ENCODE results near the gene SKI.

The SKI gene

GRCh38 chr1:2228157-2228594 is at the start of gene SKI:
Gene SKI, plus strand, starts transcription at chr1:2228319. Its CDS starts 448 bp downstream, at chr1:2228767.
- peak within 1 kb of the TSS; percentile 87 for H3K27ac Mint-ChIP-seq
- peaks cover 7% of the 10 kb centered on the region for H3K27me3 Mint-ChIP-seq (ENCODE audit: low read depth)
- no peaks in the 10 kb centered on the region for H3K9me3 Mint-ChIP-seq
- DNase-seq (ENCODE audit: low spot score), result no peak
- peak within 1 kb of the TSS; percentile 96 for H3K4me3 Mint-ChIP-seq
- H3K4me1 Mint-ChIP-seq (ENCODE audit: low read depth), result peaks cover 25% of the 10 kb centered on the region
- H3K36me3 Mint-ChIP-seq (ENCODE audit: low read depth), result peaks cover 27% of the 10 kb centered on the region

GRCh38 chr1:2178875-2179274 is 49.2 kb upstream of the SKI start:
- Mint-ChIP-seq H3K4me3 (no peak overlapping the region), H3K36me3 (ENCODE audit: low read depth) (no peaks in the 10 kb centered on the region), H3K27ac (no peak overlapping the region), H3K9me3 (no peaks in the 10 kb centered on the region), H3K4me1 (ENCODE audit: low read depth) (no peaks in the 10 kb centered on the region), H3K27me3 (ENCODE audit: low read depth) (no peaks in the 10 kb centered on the region)
- DNase-seq (ENCODE audit: low spot score), result no peak

GRCh38 chr1:2179283-2180013 is 48.7 kb upstream of the SKI start:
- DNase-seq (ENCODE audit: low spot score), result no peak
- Mint-ChIP-seq H3K9me3 (no peaks in the 10 kb centered on the region), H3K27ac (no peak overlapping the region), H3K4me3 (no peak overlapping the region), H3K4me1 (ENCODE audit: low read depth) (no peaks in the 10 kb centered on the region), H3K27me3 (ENCODE audit: low read depth) (no peaks in the 10 kb centered on the region), H3K36me3 (ENCODE audit: low read depth) (no peaks in the 10 kb centered on the region)

DNA sequence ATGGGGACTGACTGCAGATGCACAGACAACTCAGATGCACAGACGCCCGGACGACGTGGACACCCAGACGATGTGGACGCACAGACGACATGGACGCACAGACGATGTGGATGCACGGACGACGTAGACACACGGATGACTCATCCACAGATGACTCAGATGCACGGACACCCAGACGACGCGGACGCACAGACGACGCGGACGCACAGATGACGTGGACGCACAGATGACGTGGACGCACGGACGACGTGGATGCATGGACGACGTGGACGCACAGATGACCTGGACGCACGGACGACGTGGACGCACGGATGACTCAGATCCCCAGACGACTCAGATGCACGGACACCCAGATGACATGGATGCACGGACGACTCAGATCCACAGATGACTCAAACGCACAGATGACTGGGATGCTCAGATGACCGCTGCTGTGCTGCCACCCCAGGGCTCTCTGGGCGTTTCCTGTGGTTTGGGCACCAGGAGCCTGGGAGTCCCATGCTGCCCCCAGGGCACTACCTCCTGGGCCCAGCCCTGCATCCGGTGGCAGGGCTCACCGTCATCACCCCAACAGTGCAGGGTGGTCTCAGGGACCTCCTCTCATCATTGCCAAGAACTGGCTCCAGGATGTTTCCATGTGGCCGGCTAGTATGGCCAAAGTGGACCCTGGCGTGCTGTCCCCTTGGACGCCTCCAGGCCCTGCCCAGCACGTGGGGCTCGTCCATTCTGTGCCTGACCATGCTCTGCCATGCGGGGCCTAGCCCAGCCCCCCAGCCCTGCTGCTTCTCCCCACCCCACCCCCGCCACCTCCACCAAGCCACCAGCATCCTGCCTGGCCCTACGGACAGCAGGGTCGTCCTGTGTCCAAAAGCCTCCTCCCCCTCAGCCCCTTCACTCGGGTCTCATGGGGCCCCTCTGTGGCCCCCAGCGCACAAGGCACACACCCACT is 47.5 kb upstream of the SKI start:
- Mint-ChIP-seq H3K27me3 (ENCODE audit: low read depth) (no peaks in the 10 kb centered on the region), H3K36me3 (ENCODE audit: low read depth) (no peaks in the 10 kb centered on the region), H3K27ac (no peak overlapping the region), H3K9me3 (no peaks in the 10 kb centered on the region), H3K4me3 (no peak overlapping the region), H3K4me1 (ENCODE audit: low read depth) (no peaks in the 10 kb centered on the region)
- DNase-seq (ENCODE audit: low spot score), result no peak

- Mint-ChIP-seq H3K36me3 (ENCODE audit: low read depth) (no peaks in the 10 kb centered on the region), H3K9me3 (no peaks in the 10 kb centered on the region), H3K4me3 (no peak overlapping the region), H3K27me3 (ENCODE audit: low read depth) (no peaks in the 10 kb centered on the region), H3K27ac (no peak overlapping the region), H3K4me1 (ENCODE audit: low read depth) (no peaks in the 10 kb centered on the region)
- no peak for DNase-seq (ENCODE audit: low spot score)
Measured at GRCh38 chr1:2181271-2181670, 46.8 kb upstream of the SKI start.

GRCh38 chr1:2181752-2182151 is 46.4 kb upstream of the SKI start:
- Mint-ChIP-seq H3K9me3 (no peaks in the 10 kb centered on the region), H3K36me3 (ENCODE audit: low read depth) (peaks cover 1% of the 10 kb centered on the region), H3K27me3 (ENCODE audit: low read depth) (no peaks in the 10 kb centered on the region), H3K4me1 (ENCODE audit: low read depth) (no peaks in the 10 kb centered on the region), H3K4me3 (no peak overlapping the region), H3K27ac (no peak overlapping the region)
- no peak for DNase-seq (ENCODE audit: low spot score)

GRCh38 chr1:2182376-2182775 is 45.7 kb upstream of the SKI start:
- no peaks in the 10 kb centered on the region for H3K4me1 Mint-ChIP-seq (ENCODE audit: low read depth)
- no peak overlapping the region for H3K27ac Mint-ChIP-seq
- H3K4me3 Mint-ChIP-seq, result no peak overlapping the region
- no peaks in the 10 kb centered on the region for H3K27me3 Mint-ChIP-seq (ENCODE audit: low read depth)
- no peak for DNase-seq (ENCODE audit: low spot score)
- H3K36me3 Mint-ChIP-seq (ENCODE audit: low read depth), result peaks cover 1% of the 10 kb centered on the region
- H3K9me3 Mint-ChIP-seq, result no peaks in the 10 kb centered on the region

DNA sequence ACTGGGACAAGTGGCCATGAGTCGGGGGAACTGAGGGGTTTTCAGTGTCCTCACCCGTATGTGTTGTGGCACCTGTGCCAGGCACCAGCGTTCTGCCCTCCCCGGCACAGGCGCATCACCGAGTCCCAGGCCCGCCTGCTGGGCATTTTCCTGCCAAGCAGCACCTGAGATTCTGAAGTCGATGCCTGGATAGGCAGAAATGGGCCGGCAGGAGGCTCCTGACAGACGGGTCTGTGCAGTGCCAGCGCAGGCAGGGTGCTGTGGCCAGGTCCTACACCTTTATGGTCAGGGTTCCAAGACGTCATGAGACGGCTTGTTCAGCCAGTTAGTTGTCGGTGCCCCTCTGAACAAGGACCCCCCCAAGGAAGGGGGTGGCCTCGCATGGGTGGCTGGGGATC is 44.2 kb upstream of the SKI start:
- peaks cover 1% of the 10 kb centered on the region for H3K36me3 Mint-ChIP-seq (ENCODE audit: low read depth)
- no peak overlapping the region for H3K4me3 Mint-ChIP-seq
- H3K9me3 Mint-ChIP-seq, result no peaks in the 10 kb centered on the region
- H3K27me3 Mint-ChIP-seq (ENCODE audit: low read depth), result no peaks in the 10 kb centered on the region
- no peak for DNase-seq (ENCODE audit: low spot score)
- H3K4me1 Mint-ChIP-seq (ENCODE audit: low read depth), result no peaks in the 10 kb centered on the region
- no peak overlapping the region for H3K27ac Mint-ChIP-seq

GRCh38 chr1:2184531-2184930 is 43.6 kb upstream of the SKI start:
- Mint-ChIP-seq H3K27me3 (ENCODE audit: low read depth) (no peaks in the 10 kb centered on the region), H3K27ac (no peak overlapping the region), H3K4me3 (no peak overlapping the region), H3K4me1 (ENCODE audit: low read depth) (peaks cover 2% of the 10 kb centered on the region), H3K9me3 (no peaks in the 10 kb centered on the region), H3K36me3 (ENCODE audit: low read depth) (peaks cover 1% of the 10 kb centered on the region)
- no peak for DNase-seq (ENCODE audit: low spot score)

DNA sequence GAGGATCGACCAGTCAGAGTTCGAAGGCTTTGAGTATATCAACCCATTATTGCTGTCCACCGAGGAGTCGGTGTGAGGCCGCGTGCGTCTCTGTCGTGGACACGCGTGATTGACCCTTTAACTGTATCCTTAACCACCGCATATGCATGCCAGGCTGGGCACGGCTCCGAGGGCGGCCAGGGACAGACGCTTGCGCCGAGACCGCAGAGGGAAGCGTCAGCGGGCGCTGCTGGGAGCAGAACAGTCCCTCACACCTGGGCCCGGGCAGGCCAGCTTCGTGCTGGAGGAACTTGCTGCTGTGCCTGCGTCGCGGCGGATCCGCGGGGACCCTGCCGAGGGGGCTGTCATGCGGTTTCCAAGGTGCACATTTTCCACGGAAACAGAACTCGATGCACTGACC is 43.2 kb upstream of the SKI start:
- H3K36me3 Mint-ChIP-seq (ENCODE audit: low read depth), result peaks cover 1% of the 10 kb centered on the region
- DNase-seq (ENCODE audit: low spot score), result no peak
- H3K4me1 Mint-ChIP-seq (ENCODE audit: low read depth), result peaks cover 2% of the 10 kb centered on the region
- no peak overlapping the region for H3K4me3 Mint-ChIP-seq
- H3K9me3 Mint-ChIP-seq, result no peaks in the 10 kb centered on the region
- H3K27ac Mint-ChIP-seq, result no peak overlapping the region
- no peaks in the 10 kb centered on the region for H3K27me3 Mint-ChIP-seq (ENCODE audit: low read depth)

DNA sequence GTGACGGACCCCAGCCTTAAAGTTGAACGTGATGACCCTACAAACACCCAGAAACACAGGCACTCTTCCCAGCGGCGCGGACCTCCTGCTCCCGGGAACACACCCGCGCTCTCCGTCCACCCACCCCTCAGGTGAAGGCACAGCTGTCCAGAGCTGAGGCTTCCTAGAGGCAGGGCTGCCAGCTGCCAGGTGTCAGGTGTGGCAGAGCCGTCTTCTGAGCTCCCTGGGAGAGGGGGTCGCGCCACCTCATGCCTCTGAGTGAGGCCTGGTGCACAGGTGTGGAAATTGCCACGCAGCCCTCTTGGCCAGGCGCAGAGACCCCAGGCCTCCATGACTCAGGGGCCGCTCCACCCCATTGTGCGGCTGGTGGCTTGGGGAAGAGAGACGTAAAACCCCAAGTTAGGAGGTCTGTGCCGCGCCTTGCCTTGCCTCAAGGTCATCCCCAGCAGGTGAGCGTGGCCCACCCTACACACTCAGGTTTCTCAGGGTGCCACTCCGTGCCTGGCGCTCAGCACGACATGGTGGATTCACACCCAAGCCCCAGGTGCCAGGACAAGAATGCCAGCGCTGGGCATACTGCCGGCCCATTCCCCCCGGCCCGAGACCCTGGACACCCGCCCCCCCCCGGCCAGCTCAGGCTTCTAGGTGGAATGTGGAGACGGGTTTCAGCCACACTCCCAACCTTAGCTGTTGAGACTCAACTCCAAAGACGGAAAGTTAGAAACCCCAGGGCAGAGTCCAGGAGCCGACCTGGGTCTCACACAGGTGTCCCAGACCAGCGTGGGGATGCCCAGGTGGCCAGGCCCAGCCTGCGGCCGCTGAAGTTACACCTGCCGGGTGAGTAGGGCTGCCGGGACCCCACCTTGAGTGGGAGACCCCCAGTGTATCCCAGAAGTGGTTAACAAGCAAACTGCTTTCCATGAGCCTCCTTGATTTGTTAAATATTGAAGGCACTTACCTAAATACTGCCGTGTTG is 42.0 kb upstream of the SKI start:
- H3K4me1 Mint-ChIP-seq (ENCODE audit: low read depth), result peaks cover 2% of the 10 kb centered on the region
- DNase-seq (ENCODE audit: low spot score), result no peak
- no peak overlapping the region for H3K27ac Mint-ChIP-seq
- H3K4me3 Mint-ChIP-seq, result no peak overlapping the region
- no peaks in the 10 kb centered on the region for H3K9me3 Mint-ChIP-seq
- no peaks in the 10 kb centered on the region for H3K27me3 Mint-ChIP-seq (ENCODE audit: low read depth)
- peaks cover 1% of the 10 kb centered on the region for H3K36me3 Mint-ChIP-seq (ENCODE audit: low read depth)

GRCh38 chr1:2186901-2187300 is 41.2 kb upstream of the SKI start:
- peaks cover 1% of the 10 kb centered on the region for H3K36me3 Mint-ChIP-seq (ENCODE audit: low read depth)
- H3K27ac Mint-ChIP-seq, result no peak overlapping the region
- no peaks in the 10 kb centered on the region for H3K27me3 Mint-ChIP-seq (ENCODE audit: low read depth)
- peaks cover 2% of the 10 kb centered on the region for H3K4me1 Mint-ChIP-seq (ENCODE audit: low read depth)
- DNase-seq (ENCODE audit: low spot score), result no peak
- no peaks in the 10 kb centered on the region for H3K9me3 Mint-ChIP-seq
- no peak overlapping the region for H3K4me3 Mint-ChIP-seq

DNA sequence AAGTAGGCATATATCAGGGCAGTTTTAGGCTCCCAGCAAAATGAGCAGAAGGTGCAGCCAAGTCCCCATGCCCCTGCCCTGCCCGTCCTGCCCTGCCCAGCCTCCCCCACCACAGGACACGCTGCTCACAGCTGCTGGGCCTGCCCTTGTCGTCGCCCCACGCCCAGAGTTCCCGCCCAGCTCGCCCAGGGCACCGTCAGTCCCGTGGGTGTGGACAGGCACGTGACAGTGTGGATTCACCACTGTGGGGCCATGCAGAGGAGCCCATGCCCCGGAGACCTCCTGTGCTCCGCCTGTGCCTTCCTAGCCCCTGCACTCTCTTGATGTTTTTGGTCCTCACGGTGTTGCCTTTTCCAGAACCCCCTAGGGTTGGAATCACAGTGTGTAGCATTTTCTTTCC is 40.5 kb upstream of the SKI start:
- Mint-ChIP-seq H3K4me3 (no peak overlapping the region), H3K27me3 (ENCODE audit: low read depth) (no peaks in the 10 kb centered on the region), H3K4me1 (ENCODE audit: low read depth) (peaks cover 2% of the 10 kb centered on the region), H3K9me3 (no peaks in the 10 kb centered on the region), H3K27ac (no peak overlapping the region), H3K36me3 (ENCODE audit: low read depth) (peaks cover 1% of the 10 kb centered on the region)
- DNase-seq (ENCODE audit: low spot score), result no peak
